Measurements from ENCODE around the gene TCTN1.
A peak's percentile ranks its signal among the peaks of the same experiment; 100 is the strongest.
"Not testable (repeated sequence)": the region's sequence is repeated elsewhere in the genome, so short reads cannot be mapped to it uniquely, and the experiment has no call there.

Gene TCTN1

DNA sequence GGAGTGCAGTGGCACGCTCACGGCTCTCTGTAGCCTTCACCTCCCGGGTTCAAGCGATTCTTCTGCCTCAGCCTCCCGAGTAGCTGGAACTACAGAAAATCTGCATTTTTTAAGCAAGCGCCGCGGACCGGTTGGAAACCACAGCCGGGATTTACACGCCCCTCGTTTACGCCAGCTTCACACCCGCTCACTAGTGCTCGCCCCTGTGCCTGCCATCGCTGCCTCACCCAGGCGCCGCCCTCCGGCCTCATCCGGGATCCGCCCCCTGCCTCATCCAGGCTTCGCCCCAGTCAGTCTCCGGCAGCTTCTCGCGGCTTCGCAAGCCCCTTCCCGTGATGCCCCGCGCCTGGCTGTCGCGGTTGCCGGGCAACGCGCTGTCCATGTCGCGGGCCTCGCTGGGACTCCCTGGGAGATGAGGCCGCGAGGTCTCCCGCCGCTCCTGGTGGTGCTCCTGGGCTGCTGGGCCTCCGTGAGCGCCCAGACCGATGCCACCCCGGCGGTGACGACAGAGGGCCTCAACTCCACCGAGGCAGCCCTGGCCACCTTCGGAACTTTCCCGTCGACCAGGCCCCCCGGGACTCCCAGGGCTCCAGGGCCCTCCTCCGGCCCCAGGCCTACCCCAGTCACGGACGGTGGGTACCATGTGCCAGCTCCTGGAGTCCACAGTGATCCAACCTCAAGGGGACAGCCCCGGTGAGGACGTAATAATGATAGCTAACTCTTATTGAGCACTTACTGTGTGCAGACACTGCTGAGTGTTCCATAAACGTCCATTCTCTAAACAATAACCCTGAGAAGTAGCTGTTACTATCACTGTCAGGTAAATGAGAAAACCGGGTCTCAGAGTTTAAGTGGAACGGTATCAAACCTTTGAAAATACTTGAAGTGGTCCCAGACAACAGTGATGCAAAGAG is at the start of gene TCTN1:
Gene TCTN1, plus strand, starts transcription at position 359 of the 914 bp plus-strand sequence. Its CDS starts 54 bp downstream, at position 413.
- DNase-seq (ENCODE audit: low read depth in 1 of 2, low spot score in 1 of 2), result peak; percentile 92 to 95

DNA sequence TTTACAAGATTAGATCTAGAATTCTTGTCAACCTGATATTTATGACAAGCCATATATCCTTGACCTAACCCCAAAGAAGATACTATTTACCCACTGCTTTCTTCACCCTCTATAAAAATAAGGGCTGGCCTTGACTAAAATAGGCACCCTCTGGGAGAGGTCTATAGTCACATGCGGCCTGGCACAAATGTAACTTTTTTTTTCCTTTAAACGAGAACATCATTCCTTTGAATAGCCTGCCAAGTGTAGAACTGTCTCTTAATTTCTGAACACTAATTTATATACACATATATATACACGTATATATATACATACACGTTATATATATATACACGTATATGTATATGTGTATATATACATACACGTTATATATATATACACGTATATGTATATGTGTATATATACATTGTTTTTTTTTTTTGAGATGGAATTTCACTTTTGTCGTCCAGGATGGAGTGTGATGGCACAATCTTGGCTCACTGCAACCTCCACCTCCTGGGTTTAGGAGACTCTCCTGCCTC is 49.4 kb upstream of the TCTN1 start:
- no peak for DNase-seq (ENCODE audit: low read depth in 1 of 2, low spot score in 1 of 2)

DNA sequence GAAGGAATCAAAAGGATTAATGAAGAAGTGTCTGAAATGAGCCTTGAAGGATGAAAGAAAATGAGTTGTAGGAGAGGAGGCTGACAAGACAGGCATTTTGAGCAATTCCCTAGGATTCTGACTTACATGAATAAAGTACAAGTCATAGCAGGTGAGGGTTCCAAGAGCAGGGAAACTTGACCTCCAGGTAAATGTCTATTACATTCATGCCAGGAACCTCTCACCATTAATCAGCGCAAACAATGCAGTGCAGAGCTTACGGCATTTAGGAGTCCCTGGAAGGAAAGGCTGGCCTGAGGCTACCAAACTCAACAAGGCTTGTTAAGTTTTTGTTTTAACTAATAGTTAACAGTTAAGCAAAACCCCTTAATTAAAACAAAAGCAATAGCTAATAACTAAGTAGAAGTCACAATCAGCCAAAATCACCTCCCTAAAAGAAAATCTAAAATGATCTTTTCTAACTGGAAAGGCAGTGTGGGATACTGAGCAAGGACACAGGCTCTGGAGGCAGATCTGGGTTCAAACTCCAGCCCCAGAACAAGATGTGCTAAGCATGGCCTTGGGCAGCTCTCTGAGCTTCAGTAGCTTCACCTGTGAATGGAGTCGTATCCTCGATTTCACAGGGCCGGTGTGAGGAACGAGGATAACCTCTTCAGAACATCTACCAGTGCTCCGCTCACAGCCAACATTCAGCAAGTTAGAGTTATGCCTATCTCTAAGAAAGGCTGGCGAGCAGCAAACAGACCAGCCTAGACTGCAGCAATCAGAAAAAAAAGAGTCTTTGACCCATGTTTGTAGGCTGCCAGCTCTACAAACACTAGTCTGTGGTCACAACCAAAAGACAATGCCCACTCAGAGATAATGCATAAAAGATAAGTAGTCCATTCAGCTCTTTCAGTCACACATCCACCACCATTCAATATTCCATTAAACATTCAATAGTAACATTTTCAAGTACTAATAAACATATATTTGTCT is 47.7 kb upstream of the TCTN1 start:
- no peak for DNase-seq (ENCODE audit: low read depth in 1 of 2, low spot score in 1 of 2)

DNA sequence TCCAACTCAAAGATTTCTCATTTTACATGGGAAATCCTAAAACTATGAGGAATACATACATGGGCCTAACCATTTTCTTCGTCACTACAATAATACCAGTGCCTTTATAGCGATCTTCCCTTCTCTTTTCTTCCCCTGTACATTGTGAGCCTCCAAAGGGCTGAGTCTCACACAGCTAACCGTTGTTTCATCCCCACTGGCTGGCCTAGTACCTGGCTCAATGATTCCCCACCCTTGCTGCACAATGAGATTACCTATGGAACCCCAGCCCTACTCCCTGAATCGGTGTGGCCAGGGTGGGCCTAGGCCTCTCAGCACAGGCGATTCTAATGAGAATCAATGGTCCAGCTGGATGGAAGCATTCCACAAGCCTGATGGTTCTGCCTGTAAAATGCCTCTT is 46.9 kb upstream of the TCTN1 start:
- no peak for DNase-seq (ENCODE audit: low read depth in 1 of 2, low spot score in 1 of 2)

DNA sequence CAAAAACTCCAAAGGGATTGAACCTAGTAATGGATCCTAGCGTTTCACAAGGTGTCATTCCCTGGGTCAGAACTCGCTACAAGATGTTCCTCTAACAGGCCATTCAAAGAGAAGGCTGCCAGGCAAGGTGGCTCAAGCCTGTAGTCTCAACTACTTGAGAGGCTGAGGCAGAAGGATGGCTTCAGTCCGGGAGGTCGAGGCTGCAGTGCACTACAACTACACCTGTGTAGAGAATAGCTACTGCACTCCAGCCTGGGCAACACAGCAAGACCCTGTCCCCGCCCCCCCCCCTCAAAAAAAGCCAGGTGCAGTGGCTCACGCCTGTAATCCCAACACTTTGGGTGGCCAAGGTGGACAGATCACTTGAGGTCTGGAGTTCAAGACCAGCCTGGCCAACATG is 45.2 kb upstream of the TCTN1 start:
- no peak for DNase-seq (ENCODE audit: low read depth in 1 of 2, low spot score in 1 of 2)

DNA sequence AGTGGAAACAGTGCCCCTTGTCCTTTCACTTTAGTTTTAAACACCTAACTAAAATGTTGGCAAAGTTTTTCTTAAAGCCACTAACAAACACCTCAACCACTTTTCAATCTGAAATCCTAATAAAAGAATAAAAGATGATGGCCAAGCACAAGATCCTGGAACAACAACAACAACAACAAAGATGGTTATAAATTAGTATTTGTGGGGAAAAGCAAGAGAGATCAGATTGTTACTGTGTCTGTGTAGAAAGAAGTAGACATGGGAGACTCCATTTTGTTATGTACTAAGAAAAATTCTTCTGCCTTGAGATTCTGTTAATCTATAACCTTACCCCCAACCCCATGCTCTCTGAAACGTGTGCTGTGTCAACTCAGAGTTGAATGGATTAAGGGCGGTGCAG is 44.1 kb upstream of the TCTN1 start:
- DNase-seq (ENCODE audit: low read depth in 1 of 2, low spot score in 1 of 2), result not testable (repeated sequence)

DNA sequence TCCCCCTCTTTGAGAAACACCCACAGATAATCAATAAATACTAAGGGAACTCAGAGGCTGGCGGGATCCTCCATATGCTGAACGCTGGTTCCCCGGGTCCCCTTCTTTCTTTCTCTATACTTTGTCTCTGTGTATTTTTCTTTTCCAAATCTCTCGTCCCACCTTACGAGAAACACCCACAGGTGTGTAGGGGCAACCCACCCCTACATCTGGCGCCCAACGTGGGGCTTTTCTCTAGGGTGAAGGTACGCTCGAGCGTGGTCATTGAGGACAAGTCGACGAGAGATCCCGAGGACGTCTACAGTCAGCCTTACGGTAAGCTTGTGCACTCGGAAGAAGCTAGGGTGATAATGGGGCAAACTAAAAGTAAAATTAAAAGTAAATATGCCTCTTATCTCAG is 43.1 kb upstream of the TCTN1 start:
- DNase-seq (ENCODE audit: low read depth in 1 of 2, low spot score in 1 of 2), result not testable (repeated sequence)

DNA sequence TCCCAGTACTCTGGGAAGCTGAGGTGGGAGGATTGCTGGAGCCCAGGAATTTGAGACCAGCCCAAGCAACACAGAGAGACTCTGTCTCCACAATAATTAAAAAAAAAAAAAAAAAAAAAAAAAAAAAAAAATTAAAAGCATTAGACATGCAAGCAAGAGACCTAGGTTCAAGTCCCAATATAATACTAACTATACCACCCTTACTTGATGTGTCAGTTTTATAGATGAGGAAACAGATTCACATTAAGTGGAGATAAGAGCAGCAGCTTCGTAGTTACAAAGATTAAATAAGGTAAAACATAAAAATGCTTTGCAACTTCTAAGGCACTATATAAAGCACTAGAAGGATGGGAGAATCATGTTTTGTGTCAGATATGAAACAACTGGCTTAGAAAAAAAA is 39.9 kb upstream of the TCTN1 start:
- DNase-seq (ENCODE audit: low read depth in 1 of 2, low spot score in 1 of 2), result no peak

DNA sequence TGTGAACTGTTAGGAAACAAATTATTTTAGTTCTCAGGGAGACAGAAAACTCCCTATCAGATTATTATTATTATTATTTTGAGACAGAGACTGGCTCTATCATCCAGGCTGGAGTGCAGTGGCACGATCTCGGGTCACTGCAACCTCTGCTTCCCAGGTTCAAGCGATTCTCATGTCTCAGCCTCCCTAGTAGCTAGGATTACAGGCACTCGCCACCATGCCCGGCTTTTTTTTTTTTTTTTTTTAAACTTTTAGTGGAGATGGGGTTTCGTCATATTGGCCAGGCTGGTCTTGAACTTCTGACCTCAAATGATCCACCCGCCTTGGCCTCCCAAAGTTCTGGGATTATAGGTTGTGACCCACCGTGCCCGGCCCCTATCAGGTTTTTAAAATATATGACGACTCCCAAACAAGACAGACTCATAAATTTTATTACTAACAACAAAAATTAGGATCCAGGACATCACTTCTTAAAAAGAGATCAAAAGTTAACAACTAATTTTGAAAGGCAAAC is 39.2 kb upstream of the TCTN1 start:
- DNase-seq (ENCODE audit: low read depth in 1 of 2, low spot score in 1 of 2), result not testable (repeated sequence)

DNA sequence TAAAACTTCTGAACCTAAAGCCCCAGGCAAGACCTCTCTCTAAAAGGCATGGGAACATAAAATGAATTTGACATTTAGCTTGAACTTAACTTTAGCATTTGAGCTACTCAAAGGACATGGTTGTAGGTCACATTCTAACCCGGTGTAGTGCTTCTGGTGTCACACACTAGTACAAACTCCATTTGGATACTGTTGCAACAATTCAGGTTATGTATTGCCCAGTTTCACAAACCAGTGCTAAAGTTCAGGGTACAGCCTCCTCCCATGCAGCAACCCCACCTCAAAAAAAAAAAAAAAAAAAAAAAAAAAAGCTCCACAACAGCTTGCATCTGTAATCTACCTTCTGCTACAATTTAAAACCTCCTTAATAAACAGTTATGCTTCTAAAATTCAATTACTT is 38.6 kb upstream of the TCTN1 start:
- DNase-seq (ENCODE audit: low read depth in 1 of 2, low spot score in 1 of 2), result no peak

DNA sequence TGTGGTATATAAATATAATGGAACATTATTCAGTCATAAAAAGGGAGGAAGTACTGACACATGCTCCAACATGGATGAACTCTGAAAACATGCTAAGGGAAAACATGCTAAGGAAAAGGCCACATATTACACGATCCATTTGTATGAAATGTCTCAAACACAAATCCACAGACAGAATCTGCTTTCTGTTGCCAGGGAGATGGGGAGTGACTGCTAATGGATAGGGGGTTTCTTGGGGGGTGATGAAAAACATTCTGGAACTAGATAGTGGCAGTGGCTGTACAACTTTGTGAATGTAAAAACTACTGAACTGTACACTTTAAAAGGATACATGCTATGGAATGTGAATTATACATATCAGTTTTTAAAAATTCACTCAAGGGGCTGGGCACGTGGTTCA is 37.4 kb upstream of the TCTN1 start:
- no peak for DNase-seq (ENCODE audit: low read depth in 1 of 2, low spot score in 1 of 2)

DNA sequence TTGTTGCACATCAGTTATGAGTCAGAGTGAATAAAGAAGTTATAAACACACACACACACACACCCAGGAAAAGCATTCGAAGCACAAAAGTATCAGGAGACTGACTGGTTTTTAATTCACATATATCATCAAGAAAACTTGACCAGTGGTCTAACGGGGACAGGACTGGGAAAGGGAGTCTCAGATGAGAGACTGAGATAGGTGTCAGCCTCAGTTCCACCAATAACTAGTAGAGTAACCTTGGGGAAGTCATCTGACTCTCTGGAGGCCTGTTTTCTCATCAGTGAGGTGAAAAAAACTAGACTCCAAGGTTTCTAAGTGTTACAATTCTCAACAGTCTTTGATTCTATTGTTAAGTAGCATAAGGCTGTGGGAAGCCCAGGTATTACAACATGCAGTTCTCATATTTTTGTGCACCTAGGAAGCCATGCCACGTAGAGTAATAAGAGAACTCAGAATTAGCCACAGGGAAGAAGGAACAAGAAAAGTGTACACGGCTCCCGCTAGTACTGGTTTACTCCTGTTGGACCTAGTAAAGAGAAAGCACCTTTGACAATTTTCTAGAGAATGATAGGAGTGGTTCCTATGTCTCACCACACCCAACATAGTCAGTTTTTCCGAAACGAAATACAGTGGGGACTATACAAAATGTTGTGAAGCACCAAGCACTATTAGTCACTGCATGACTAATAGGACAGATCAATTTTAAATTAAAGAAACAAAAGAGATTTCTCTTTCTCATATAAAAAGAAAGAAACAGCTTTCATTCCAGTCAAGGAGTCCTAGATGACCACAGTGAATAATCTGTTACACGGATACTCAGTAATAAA is 35.9 kb upstream of the TCTN1 start:
- peak in 1 of 2 donors; percentile 65 for DNase-seq (ENCODE audit: low read depth in 1 of 2, low spot score in 1 of 2)

DNA sequence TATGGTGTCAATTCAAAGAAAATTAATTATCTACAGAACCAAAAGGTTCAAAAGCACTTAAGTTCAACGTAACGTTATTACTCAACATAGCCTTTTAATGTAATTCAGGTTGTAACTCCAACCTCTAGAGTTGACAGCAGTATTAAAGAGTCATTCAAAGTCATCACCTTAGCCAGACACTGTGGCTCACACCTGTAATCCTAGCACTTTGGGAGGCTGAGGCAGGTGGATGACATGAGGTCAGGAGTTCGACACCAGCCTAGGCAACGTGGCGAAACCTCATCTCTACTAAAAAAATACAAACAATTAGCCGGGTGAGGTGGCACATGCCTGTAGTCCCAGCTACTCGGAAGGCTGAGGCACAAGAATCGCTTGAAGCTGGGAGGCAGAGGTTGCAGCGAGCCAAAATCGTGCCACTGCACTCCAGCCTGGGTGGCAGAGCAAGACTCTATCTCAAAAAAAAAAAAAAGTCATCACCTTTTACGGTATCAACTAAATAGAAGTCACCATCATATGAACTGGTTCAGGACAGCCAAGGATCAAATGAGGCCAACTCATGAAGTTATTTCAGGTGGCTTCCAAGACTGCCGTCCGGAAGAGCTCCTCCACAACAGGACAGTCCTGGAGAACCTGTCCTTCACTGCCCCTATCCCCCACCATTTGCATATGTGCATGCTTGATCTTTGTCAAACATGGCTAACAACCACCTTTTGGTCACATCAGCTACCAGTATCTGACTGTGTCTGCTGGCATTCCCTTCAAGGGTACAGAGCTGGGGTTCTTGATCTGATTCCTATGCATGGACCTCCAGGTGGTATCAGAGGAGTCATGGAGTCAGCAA is 35.0 kb upstream of the TCTN1 start:
- peak in 1 of 2 donors; percentile 35 for DNase-seq (ENCODE audit: low read depth in 1 of 2, low spot score in 1 of 2)

DNA sequence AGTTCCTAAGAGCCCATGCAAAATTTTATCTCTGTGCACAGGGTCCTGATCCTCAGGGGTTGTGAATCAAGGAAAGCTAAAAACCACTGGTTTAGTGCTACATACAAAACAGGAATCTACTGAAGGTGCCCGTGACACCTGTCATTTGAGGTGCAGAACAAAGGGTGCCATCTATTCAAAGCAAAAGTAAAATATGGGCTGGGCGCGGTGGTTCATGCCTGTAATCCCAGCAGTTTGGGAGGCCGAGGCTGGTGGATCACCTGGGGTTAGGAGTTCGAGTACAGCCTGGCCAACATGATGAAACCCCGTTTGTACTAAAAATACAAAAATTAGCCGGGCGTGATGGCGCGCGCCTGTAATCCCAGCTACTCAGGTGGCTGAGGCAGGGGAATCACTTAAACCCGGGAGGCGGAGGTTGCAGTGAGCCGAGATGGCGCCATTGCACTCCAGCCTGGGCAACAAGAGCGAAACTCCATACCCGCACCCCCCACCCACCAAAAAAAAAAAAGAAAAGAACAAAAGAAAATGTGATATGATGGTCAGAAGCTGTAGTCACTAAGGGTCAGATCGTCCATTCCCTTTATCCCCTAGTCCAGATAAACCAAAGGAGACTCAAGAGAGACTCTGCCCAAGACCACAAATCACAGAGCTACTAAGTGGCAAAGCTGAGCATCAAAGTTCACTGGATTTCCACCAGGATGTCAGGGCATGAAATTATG is 34.2 kb upstream of the TCTN1 start:
- no peak for DNase-seq (ENCODE audit: low read depth in 1 of 2, low spot score in 1 of 2)

DNA sequence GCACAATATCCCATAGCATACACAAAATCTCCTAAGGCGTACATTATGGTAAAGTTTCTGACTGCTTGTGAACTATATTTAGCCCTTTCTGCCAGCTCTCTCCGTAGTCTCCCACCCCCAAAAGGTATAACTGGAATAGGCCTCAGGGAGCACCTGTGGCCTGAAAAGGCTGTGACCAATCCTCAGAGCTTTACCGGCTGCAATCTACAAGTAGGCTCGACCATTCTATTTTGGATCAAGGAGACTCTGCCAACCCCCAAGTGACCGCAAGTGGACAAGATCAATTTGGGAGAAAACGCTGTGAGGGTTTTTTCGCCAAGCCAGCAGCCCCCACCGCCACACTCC is 32.0 kb upstream of the TCTN1 start:
- DNase-seq (ENCODE audit: low read depth in 1 of 2, low spot score in 1 of 2), result no peak

DNA sequence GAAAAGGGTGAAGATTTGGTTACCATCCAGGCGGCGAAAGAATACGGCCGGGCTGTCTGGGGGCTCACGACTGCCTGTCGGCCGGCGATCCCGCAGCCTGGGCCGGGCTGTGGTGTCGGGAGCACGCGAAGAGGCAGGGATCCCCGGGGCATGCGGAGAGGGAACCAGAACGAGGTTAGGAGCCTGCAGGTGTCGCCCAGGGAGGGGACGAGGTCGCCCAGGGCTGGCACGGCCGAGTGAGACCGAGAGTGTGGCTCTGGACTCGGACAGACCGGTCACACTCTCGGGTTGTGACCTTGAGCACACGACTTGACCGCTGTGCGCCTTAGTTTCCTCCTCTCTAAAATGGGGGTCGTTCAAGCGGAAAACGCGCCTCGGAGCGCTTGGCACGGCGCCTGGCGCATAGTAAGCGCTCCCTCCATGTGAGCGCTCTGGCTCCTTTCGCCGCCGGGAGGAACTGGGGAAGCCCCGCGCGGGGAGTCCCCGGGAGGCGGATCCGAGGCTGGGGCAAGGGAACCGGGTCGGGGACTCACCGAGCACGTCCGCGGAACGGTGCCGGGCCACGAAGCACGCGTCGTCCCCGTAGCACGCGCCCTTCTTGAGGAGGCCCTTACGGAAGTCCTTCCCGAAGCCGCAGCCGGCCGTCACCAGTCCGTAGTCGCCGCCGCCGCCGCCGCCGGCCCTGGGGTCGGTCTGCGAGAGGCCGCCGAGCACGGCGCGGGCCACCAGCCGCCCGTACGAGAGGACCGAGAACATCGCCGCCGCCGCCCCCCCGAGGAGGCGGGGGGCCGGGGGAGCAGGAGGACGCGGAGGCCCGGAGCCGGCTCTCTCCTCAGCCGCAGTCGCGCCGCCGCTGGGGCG is 31.4 kb upstream of the TCTN1 start:
- peak; percentile 53 to 71 for DNase-seq (ENCODE audit: low read depth in 1 of 2, low spot score in 1 of 2)

DNA sequence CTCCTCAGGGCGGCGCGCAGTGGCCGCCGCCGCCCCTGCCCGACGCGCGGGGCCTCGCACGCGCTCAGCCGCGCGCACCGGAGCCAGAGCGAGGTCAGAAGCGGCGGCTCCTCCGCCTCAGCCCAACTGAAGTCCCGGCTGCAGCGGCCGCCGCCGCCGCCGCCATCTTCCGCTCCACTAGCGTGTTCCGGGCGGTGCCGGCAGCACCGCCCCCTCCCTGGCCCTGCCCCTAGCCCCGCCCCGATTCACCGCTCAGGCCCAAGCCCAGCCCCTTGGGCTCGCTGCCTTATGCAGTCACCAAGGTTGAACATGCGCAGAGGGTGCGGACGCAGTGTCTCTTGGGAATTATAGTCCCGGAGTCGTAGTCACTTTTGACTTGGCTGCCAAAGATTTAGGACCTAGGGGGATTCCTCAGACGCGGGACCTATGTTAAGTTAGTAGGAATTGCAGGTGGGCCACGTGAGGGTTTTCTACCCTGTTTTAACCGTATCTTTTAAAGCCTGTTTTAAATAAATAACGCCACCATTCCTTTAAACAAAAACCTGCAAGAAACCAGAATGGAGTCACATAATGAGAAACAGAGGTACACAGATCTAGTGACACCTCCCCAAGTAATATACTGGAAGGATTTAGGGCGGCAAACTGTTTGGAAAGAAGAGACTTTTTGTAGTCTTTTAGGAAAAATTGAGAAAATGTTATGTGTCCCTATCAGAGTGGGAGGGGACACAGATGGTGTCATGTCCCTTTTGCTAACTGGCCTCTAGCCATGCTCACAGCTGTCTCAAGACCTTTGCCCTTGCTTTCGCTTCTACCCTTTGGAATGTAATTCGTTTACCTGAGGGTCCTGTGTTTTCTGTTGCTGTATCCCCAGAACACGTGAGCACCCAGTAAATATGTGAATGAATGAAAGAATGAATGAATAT is 30.5 kb upstream of the TCTN1 start, which contains the start of gene PPTC7:
Gene PPTC7, minus strand, starts transcription at position 182 of the 923 bp plus-strand sequence. CDS start 287 bp downstream, outside the sequence.
- peak; percentile 90 to 96 for DNase-seq (ENCODE audit: low read depth in 1 of 2, low spot score in 1 of 2)

Measured in activated CD4-positive, alpha-beta T cell treated with anti-CD3 and anti-CD28 coated beads, Interleukin-2, amount 50 U/mL, for 24 hours (primary cell).